Immature natural killer cell (primary cell): ENCODE measurements around the gene TULP4. TPM values are rescaled to one million over a fixed set of nuclear protein-coding genes. Genes with fewer than 3 reads are reported as not detected.
A peak's percentile ranks its signal among the peaks of the same experiment; 100 is the strongest.
"Not testable (repeated sequence)": the region's sequence is repeated elsewhere in the genome, so short reads cannot be mapped to it uniquely, and the experiment has no call there.

Experiments used
- DNase-seq, 3 donors: peaks; one replicate each; pipeline ENCODE4 v3.0.0; 2022; ENCODE audit warnings: mixed read lengths in 1 of 3
- H3K27ac Mint-ChIP-seq, 6 donors: one replicate each; pipeline ENCODE4 v1.8.0; 2020; ENCODE audit warnings: mixed read lengths in 6 of 6, mild to moderate bottlenecking in 5 of 6, inconsistent platforms in 4 of 6, moderate library complexity in 3 of 6
- H3K27me3 Mint-ChIP-seq, 3 donors: one replicate each; pipeline ENCODE4 v1.8.0; 2020 to 2021; ENCODE audit warnings: low read depth in 3 of 3, mild to moderate bottlenecking in 3 of 3, mixed read lengths in 3 of 3, moderate library complexity in 3 of 3, inconsistent platforms in 1 of 3
- H3K36me3 Mint-ChIP-seq, 3 donors: one replicate each; pipeline ENCODE4 v1.8.0; 2020; ENCODE audit warnings: mixed read lengths in 3 of 3, inconsistent platforms in 2 of 3, mild to moderate bottlenecking in 2 of 3
- H3K4me1 Mint-ChIP-seq, 2 donors: one replicate each; pipeline ENCODE4 v1.8.0; 2020; ENCODE audit warnings: inconsistent platforms in 2 of 2, mild to moderate bottlenecking in 2 of 2, mixed read lengths in 2 of 2, moderate library complexity in 1 of 2
- H3K4me3 Mint-ChIP-seq, 5 donors: one replicate each; pipeline ENCODE4 v1.8.0; 2020; ENCODE audit warnings: mild to moderate bottlenecking in 5 of 5, mixed read lengths in 5 of 5, inconsistent platforms in 3 of 5, moderate library complexity in 3 of 5
- H3K9me3 Mint-ChIP-seq, 6 donors: one replicate each; pipeline ENCODE4 v1.8.0; 2020; ENCODE audit warnings: mild to moderate bottlenecking in 6 of 6, mixed read lengths in 6 of 6, inconsistent platforms in 4 of 6, moderate library complexity in 3 of 6
- polyA plus RNA-seq, 3 donors: library from polyadenylated mRNA; unstranded; fragments of 300-500 nt; fragmentation: Illumina TruSeq; gene quantifications; one replicate each; pipeline ENCODE4 v1.2.3, GENCODE V29; 2021

Gene TULP4
- polyA plus RNA-seq, 3 donors from 2014 or later = 19.0 to 46.9 (median 22.2) TPM

DNA sequence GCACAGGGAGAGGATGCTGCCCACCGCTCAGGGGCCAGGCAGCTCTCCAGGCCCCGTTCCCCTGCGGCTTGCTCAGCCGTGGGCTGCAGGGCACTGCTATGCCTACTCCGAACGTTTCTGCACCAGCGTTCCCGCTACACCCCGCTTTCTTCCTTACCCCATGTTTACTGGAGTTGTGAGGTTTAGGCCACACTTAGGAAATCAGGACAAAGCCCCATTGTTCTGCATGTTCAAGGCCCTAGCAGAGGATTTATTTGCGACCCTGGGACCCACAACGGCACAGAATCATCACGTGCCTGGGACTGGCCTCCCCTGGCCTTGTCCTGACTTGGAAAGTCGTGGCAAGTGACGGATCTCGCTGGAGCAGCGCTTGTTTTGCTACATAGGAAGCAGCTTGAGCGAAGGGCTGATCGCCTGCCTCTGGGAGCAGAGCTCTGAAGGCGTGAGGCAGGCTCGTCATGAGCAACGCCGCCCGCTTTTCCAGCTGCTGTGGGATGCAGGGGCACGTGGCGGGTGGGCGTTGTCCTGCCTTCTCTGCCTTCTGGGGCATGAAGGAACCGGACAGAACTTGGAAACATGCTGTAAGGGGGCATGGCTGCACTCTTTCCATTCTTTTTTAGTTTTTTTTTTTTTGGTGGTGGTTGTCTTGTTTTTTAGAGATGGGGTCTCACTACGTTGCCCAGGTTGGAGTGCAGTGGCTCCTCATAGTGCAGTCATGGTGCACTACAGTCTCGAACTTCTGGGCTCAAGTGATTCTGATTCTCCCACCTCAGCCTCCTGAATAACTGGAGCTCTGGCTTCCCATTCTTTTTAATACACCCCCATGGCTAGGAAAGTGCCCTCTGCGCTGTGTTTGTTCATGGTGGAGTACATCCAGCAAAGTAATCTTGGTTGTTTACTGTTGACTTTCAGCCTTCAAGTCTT lies 233.0 kb downstream of the TULP4 start:
- Mint-ChIP-seq H3K4me1 (no peaks in the 10 kb centered on the region), H3K27ac (no peak overlapping the region), H3K9me3 (no peaks in the 10 kb centered on the region), H3K36me3 (no peaks in the 10 kb centered on the region), H3K4me3 (no peak overlapping the region), H3K27me3 (peaks cover 7 to 17% (median 12%) of the 10 kb centered on the region in 3 donors)
- no peak for DNase-seq

DNA sequence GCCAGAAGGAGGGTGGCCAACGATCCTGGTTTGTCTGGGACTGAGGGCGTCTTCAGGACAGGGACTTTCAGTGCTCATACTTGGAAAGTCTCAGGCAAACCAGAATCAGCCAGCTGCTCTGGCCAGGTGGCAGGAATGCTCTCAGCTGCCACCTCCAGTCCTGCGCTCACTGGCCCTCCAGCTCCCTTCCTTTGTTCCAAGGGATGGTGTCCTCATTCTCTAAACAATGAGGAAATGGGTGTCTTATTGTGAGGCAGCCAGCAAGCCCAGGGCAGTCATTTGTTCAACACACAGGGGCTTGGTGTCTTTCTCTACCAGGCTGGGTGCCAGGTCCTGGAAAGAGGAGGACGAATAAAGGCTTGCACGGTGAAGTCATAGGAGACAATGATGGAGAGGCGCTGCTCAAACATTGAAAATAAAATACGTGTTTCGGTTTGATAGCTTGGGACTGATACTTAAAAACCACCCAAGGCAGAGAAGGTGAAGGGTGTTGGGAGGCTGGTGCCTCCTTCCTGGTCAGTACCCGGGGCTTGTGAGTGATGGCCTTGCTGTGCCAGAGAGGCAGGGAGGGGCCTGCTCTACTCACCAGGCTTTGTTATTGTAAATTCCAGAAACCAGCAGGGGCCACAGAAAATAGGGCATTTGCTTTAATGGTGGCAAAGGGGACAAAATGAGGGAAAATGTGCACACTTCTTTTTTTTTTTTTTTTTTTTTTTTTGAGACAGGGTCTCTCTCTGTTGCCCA lies 236.3 kb downstream of the TULP4 start:
- H3K27ac Mint-ChIP-seq = no peak overlapping the region
- no peaks in the 10 kb centered on the region for H3K4me1 Mint-ChIP-seq
- peaks cover 3 to 11% (median 9%) of the 10 kb centered on the region in 3 donors for H3K27me3 Mint-ChIP-seq
- no peak overlapping the region for H3K4me3 Mint-ChIP-seq
- no peak for DNase-seq
- peaks cover 0 to 3% (median 0%) of the 10 kb centered on the region in 3 donors for H3K36me3 Mint-ChIP-seq
- H3K9me3 Mint-ChIP-seq = no peaks in the 10 kb centered on the region

DNA sequence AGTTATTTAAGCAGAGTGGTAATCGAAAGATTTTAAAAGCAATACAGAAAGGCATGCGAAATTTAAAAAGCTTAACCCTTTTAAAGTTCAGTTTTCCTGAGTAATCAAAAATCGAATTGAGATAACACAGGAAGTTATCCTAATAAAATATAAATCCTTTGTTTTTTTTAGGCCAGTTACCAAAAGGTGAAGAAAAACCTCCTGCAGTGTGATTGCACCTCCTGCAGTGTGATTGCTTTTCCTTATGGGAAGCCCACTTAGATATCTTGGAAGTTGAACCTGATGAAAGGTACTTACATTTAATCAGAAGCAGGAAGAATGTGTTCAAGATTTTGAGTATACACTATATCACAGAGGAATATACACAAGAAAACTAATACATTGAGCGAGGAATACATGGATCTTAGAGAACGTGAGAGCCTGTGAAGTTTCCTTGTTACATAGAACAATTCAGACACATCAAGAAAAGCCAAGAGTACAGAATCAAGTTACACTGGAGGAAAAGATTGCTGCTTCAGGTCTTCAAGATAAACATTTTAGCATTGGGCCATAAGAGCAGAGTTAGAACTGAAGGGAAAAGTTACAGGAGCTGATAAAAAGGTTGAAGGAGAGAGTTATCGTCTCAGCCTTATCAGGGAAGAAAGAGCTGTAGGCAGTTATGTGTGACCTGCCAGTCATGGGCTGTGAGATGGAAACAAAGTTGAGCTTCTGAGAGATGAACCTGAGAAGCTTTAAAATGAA lies 240.0 kb downstream of the TULP4 start:
- Mint-ChIP-seq H3K4me1 (no peaks in the 10 kb centered on the region), H3K36me3 (peaks cover 0 to 3% (median 0%) of the 10 kb centered on the region in 3 donors), H3K27me3 (peaks cover 0 to 13% (median 5%) of the 10 kb centered on the region in 3 donors), H3K27ac (no peak overlapping the region), H3K9me3 (no peaks in the 10 kb centered on the region), H3K4me3 (no peak overlapping the region)
- no peak for DNase-seq

DNA sequence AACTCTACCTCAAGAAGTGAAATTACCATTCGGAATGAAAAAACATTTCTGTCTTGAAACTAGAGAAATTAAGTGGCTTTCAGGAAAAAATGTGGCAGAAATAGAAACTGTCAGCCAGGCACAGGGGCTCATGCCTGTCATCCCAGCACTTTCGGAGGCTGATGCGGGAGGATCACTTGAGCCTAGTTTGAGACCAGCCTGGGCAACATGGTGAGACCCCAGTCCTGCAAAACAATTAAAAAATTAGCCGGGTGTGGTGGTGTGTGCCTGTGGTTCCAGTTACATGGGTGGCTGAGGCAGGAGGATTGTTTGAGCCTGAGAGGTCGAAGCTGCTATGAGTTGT lies 240.5 kb downstream of the TULP4 start:
- no peaks in the 10 kb centered on the region for H3K9me3 Mint-ChIP-seq
- no peak overlapping the region for H3K4me3 Mint-ChIP-seq
- no peaks in the 10 kb centered on the region for H3K4me1 Mint-ChIP-seq
- DNase-seq = no peak
- peaks cover 0 to 13% (median 5%) of the 10 kb centered on the region in 3 donors for H3K27me3 Mint-ChIP-seq
- H3K36me3 Mint-ChIP-seq = peaks cover 0 to 3% (median 0%) of the 10 kb centered on the region in 3 donors
- H3K27ac Mint-ChIP-seq = no peak overlapping the region

DNA sequence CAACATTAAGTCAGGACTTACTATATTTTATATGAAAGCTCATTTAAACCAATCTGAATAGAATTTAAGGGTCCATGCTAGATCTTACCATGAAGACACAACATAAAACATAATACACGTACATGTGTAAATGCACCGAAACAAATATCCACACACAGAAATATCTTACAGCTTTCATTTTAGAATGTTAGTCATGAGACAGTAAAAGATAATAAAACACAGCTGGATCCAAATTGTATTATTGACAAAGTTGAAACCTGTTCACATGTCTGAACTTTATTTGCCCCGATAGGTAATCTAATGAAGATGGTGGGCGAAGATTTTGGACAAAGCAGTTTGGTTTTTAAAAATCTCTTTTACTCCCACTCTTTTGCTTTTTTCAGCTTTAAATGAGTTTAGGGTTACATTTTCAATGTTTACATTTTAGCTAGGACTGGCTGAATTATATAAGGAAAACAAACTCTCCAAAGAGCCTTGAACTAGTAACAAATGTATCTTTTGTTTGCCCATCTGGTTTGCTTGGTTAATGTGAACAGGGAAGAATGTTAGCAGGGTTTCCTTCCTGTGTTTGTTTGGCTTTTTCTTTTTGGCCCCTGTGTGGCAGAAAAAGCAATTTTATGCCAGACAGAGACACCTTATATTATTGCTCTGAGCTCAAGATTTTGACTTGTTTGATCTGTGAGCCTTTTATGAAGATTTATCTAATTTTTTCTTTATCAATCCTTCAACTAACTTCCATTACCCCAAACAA lies 242.5 kb downstream of the TULP4 start:
- H3K36me3 Mint-ChIP-seq = peaks cover 0 to 3% (median 0%) of the 10 kb centered on the region in 3 donors
- no peak for DNase-seq
- no peak overlapping the region for H3K4me3 Mint-ChIP-seq
- H3K9me3 Mint-ChIP-seq = no peaks in the 10 kb centered on the region
- peaks cover 5 to 12% (median 9%) of the 10 kb centered on the region in 3 donors for H3K27me3 Mint-ChIP-seq
- H3K27ac Mint-ChIP-seq = no peak overlapping the region
- H3K4me1 Mint-ChIP-seq = peaks cover 9% of the 10 kb centered on the region in 2 donors

DNA sequence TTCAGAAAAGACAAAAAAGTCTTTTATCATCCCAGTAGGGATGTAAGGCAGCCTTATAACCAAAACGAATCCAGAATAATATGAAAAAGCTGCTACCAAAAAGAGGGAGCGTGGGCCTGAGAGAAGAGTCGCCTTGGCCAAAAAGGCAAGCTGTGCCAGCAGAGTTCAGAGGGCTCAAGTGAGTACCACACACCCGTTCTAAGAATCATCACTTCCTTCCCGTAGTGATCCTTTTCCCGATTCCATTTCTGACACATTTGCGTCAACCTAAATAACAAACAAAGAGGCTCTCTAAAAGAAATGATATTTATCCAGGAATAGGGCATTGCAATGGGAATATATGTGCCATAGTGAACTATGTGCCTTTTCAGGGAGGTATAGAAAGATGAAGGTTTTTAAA lies 243.8 kb downstream of the TULP4 start:
- Mint-ChIP-seq H3K9me3 (no peaks in the 10 kb centered on the region), H3K27ac (no peak overlapping the region), H3K27me3 (peaks cover 8 to 17% (median 16%) of the 10 kb centered on the region in 3 donors), H3K36me3 (peaks cover 0 to 3% (median 0%) of the 10 kb centered on the region in 3 donors), H3K4me1 (peaks cover 14 to 16% of the 10 kb centered on the region in 2 donors), H3K4me3 (no peak overlapping the region)
- DNase-seq = no peak

DNA sequence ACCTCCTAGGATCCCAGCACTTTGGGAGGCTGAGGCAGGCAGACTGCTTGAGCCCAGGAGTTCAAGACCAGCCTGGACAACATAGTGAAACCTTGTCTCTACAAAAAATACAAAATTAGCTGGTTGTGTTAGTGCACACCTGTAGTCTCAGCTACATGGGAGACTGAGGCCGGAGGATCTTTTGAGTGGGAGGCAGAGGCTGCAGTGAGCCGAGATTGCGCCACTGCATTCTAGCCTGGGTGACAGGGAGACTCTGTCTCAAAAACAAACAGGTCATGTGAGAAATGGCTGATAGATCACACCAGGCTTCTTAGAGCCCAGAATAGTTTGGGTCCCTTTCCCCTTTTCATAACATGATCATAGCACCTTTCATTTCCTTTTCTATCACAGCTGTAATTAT lies 244.8 kb downstream of the TULP4 start:
- not testable (repeated sequence) for DNase-seq, H3K9me3 Mint-ChIP-seq, H3K36me3 Mint-ChIP-seq, H3K4me3 Mint-ChIP-seq, H3K27ac Mint-ChIP-seq
- Mint-ChIP-seq H3K4me1 (peaks cover 24 to 25% of the 10 kb centered on the region in 2 donors), H3K27me3 (peaks cover 8 to 24% (median 17%) of the 10 kb centered on the region in 3 donors)

DNA sequence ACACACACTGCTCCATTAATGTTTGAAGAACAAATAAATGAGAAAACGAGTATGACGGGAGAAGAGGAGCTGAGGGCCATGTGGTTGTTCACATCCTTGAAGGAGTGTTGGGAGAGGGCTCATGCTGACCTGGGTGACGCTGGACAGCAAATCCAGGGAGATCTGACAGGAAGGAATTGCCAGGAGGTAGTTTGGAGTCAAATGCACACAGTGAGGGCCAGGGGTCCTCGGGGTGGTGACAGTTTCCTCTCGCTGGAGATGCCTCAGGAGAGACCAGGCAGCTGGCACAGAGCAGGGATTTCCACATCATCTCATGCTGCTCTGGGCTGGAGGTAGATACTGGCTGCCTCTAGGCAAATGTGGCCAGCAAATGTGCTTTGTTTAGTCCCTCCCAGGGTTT lies 245.7 kb downstream of the TULP4 start:
- H3K36me3 Mint-ChIP-seq = peaks cover 0 to 3% (median 0%) of the 10 kb centered on the region in 3 donors
- no peak for DNase-seq
- H3K4me1 Mint-ChIP-seq = peaks cover 32 to 34% of the 10 kb centered on the region in 2 donors
- peaks cover 8 to 24% (median 17%) of the 10 kb centered on the region in 3 donors for H3K27me3 Mint-ChIP-seq
- no peaks in the 10 kb centered on the region for H3K9me3 Mint-ChIP-seq
- peak overlapping the region in 4 of 5 donors; percentile 5 to 45 (median 21) for H3K4me3 Mint-ChIP-seq
- H3K27ac Mint-ChIP-seq = peak overlapping the region in 1 of 6 donors; percentile 40

DNA sequence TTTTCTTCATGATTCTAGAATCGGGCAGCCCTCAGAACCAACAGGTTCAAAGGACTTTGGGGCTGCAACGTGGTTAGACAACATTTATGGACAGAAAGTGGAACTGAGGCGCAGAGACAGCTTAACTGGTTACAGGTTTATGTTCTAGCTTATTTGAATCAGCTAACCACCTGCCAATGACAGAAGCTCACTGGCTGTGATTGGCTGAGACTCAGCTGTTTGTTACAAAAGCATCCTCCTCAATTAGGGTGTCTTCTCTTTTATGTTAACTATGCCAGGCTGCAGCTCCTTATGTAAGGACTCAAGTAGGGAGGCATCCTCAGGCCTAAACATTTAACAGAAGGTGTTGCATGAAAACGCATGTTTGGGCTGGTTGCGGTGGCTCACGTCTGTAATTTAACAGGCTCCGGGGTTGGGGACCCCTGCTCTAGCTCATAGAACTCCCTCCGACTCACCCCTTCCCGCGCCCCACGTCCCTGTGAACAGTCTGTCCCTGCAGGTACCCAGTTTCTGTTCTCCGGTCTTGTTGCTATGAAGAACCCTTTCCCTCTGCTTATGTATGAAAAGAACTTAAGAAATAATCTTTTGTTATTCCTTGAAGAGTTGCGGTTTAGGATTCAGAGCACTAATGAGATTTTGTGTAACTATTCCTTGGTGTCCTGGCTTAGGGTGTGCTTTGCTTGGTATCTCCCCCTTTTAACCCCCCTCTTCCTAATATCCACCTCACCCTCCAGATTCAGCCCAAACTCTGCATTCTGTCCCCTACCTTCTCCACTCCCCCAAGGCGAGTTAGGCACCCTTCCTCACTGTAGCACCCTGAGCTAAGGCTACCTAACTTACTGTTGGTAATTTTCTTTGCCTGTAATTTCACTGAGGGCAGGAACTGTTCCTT lies 246.4 kb downstream of the TULP4 start:
- peaks cover 8 to 24% (median 17%) of the 10 kb centered on the region in 3 donors for H3K27me3 Mint-ChIP-seq
- H3K36me3 Mint-ChIP-seq = peaks cover 0 to 3% (median 0%) of the 10 kb centered on the region in 3 donors
- no peaks in the 10 kb centered on the region for H3K9me3 Mint-ChIP-seq
- H3K4me1 Mint-ChIP-seq = peaks cover 36 to 38% of the 10 kb centered on the region in 2 donors
- peak overlapping the region; percentile 69 to 92 (median 80) for H3K27ac Mint-ChIP-seq
- no peak for DNase-seq
- peak overlapping the region; percentile 75 to 97 (median 80) for H3K4me3 Mint-ChIP-seq

DNA sequence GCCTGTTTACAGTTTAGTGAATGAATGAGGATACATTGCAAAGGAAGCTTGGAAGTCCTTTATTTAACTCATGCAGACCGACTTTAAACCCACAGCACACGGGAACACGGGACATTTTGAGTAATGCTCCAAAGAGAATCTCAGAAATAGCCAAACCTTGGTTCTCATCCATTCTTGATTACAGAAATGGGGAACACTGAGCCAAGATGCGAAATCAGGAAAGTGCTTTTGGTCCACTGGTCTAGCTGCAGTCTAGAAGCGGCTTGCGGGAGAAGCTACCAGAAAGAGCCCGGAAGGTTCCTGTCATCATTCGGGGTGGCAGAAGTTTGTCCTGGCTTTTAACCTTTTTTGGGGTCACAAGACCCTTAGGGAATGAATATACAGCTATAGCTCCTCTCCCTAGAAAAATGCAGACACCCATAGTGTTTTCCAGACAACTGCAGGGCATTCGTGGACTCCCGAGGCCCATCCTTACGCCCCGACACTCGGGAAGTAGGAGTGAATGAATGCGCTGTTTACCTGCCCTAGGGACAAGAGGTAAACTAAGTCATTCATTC lies 247.2 kb downstream of the TULP4 start:
- Mint-ChIP-seq H3K27ac (peak overlapping the region; percentile 69 to 92 (median 80)), H3K4me3 (peak overlapping the region; percentile 75 to 97 (median 80)), H3K9me3 (no peaks in the 10 kb centered on the region), H3K27me3 (peaks cover 8 to 24% (median 17%) of the 10 kb centered on the region in 3 donors), H3K36me3 (peaks cover 0 to 3% (median 0%) of the 10 kb centered on the region in 3 donors), H3K4me1 (peaks cover 43 to 46% of the 10 kb centered on the region in 2 donors)
- no peak for DNase-seq

DNA sequence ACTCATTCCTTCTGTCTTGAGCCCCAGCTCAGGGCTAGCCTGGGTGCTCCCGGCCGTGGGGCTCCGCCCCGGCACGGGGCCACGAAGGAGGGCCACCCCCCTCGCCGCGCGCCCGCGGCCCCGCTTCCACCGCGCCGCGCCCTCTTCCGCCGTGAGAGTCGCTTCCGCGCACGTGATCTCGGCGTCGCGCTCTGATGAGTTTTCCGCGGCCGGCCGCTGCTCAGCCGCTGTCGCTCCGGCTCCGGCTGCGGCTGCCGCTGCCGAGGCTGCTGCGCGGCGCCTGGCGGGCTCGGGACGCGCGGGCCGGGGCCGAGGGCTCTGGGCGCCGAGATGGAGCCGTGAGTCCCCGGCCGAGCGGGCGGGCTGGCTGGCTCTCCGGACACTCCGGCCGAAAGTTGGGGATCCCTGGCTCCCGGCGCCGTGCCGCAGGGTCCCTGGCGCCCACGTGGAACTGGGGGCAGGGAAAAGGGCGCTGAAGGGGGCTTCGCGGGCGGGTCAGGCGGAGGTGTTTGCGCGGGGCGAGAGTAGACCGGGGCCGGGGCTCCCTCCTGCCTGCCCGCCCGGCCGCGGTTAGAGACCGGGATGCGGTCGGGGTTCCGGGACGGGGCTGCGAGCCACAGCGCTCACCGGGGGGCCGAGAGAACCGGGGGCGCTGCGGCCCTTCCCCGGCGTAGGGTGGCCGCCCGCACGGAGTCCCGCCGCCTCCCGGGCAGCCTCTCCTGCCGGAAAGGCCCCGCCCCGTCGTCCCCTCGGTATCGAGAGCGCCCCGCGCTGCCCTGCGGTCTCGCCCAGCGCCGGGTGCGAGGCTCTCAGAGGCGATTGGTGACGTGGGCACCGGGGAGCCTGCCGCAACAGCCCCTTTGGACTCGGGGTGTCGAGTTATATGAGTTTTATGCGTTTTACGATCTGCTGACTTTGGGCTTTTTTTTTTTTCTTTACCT lies 247.9 kb downstream of the TULP4 start, which contains the start of gene TMEM181:
Gene TMEM181 (plus strand): TSS at position 197 of the 941 bp plus-strand sequence. CDS start 134 bp downstream, at position 331.
- H3K4me3 Mint-ChIP-seq = peak within 1 kb of the TSS; percentile 97 to 99 (median 98)
- H3K27ac Mint-ChIP-seq = peak within 1 kb of the TSS; percentile 91 to 99 (median 98)
- peak; percentile 81 to 87 (median 86) for DNase-seq
- H3K4me1 Mint-ChIP-seq = peaks cover 51 to 53% of the 10 kb centered on the region in 2 donors
- H3K36me3 Mint-ChIP-seq = peaks cover 0 to 7% (median 0%) of the 10 kb centered on the region in 3 donors
- H3K27me3 Mint-ChIP-seq = peaks cover 8 to 24% (median 23%) of the 10 kb centered on the region in 3 donors
- H3K9me3 Mint-ChIP-seq = no peaks in the 10 kb centered on the region
